ENCODE measurements around the gene PCDHGA8.
"Not testable (repeated sequence)": the region's sequence is repeated elsewhere in the genome, so short reads cannot be mapped to it uniquely, and the experiment has no call there.

GRCh38 chr5:141417494-141418172 is 25.2 kb downstream of the PCDHGA8 start, which contains the start of gene PCDHGB7:
- not testable (repeated sequence) for TF ChIP-seq NFIC (IDR thresholded peaks at IDR 0.05; ENCODE audit: low read length); MAFK (conservative IDR thresholded peaks at IDR 0.05 in 1 of 2, IDR thresholded peaks at IDR 0.05 in 1 of 2; ENCODE audit: low read length in 2 of 2)

Data from HepG2 (cell line).